OCI-LY3 (cell line): ENCODE measurements around the gene FAM174B.

Experiments used
- H2AFZ ChIP-seq: fragments of 200-600, 300-600 bp; shearing (Covaris generic); 2 replicates; pipeline ENCODE4 v1.6.0; 2014; ENCODE audit warnings: antibody characterized with exemption, low read depth, low read length
- H3K27ac ChIP-seq: fragments of 200-600, 300-600 bp; sonication (generic); 2 replicates; pipeline ENCODE4 v1.5.1; 2014; ENCODE audit warnings: mild to moderate bottlenecking, low read length, moderate library complexity, mixed read lengths
- H3K27me3 ChIP-seq: fragments of 200-600, 300-600 bp; sonication (generic); 2 replicates; pipeline ENCODE4 v1.6.1; 2014; ENCODE audit warnings: low read depth, low read length, mixed read lengths
- H3K36me3 ChIP-seq: fragments of 200-600, 300-600 bp; sonication (generic); replicated peaks from 2 replicates; pipeline ENCODE3; 2014; ENCODE audit warnings: low read depth, low read length, mixed read lengths
- H3K4me1 ChIP-seq: fragments of 300-600, 200-600 bp; sonication (generic); 2 replicates; pipeline ENCODE4 v1.6.1; 2014; ENCODE audit warnings: low read length, mixed read lengths
- H3K4me2 ChIP-seq: fragments of 200-600, 300-600 bp; sonication (generic); 2 replicates; pipeline ENCODE4 v1.6.1; 2014; ENCODE audit warnings: low read length, mixed read lengths
- H3K4me3 ChIP-seq: fragments of 300-600, 200-600 bp; sonication (generic); 2 replicates; pipeline ENCODE4 v1.5.1; 2014; ENCODE audit warnings: antibody characterized with exemption, mild to moderate bottlenecking, low read length, moderate library complexity
- H3K79me2 ChIP-seq: fragments of 300-600, 200-600 bp; shearing (Covaris generic); 2 replicates; pipeline ENCODE4 v1.6.1; 2014; ENCODE audit warnings: mild to moderate bottlenecking, low read length, mixed read lengths
- H3K9ac ChIP-seq: fragments of 300-600, 200-600 bp; shearing (Covaris generic); 2 replicates; pipeline ENCODE4 v1.6.0; 2014; ENCODE audit warnings: mild to moderate bottlenecking, low read length, moderate library complexity
- H3K9me3 ChIP-seq: fragments of 200-600, 300-600 bp; shearing (Covaris generic); 2 replicates; pipeline ENCODE4 v1.6.1; 2014; ENCODE audit warnings: low read length, mixed read lengths; ENCODE audit not compliant: insufficient read depth
- H4K20me1 ChIP-seq: fragments of 200-600, 300-600 bp; sonication (generic); 2 replicates; pipeline ENCODE4 v1.6.1; 2016; ENCODE audit warnings: low read length, mixed read lengths; ENCODE audit not compliant: insufficient read depth
- CTCF ChIP-seq: fragments of 200-600, 300-600 bp; sonication (generic); IDR thresholded peaks from 2 replicates; pipeline ENCODE4 v1.5.1; 2014; ENCODE audit warnings: antibody characterized with exemption, low read length, low read depth
- EZH2phosphoT487 ChIP-seq: fragments of 200-600 bp; shearing (Covaris generic); IDR thresholded peaks from 2 replicates; pipeline ENCODE4 v1.6.1; 2018; ENCODE audit warnings: antibody characterized with exemption, mixed run types, low read depth

The FAM174B gene

GRCh38 chr15:92650256-92650655 lies 5.3 kb downstream of the FAM174B start:
- Histone ChIP-seq H3K9me3 (no peaks in the 10 kb centered on the region), H4K20me1 (no peaks in the 10 kb centered on the region), H3K4me2 (no peak overlapping the region), H3K4me1 (no peaks in the 10 kb centered on the region), H3K36me3 (no peaks in the 10 kb centered on the region), H3K27ac (no peak overlapping the region), H3K9ac (no peak overlapping the region), H3K79me2 (no peaks in the 10 kb centered on the region), H3K4me3 (no peak overlapping the region), H2AFZ (no peak overlapping the region), H3K27me3 (peaks cover 16% of the 10 kb centered on the region)
- TF ChIP-seq CTCF (no peak), EZH2phosphoT487 (no peak)

GRCh38 chr15:92648190-92648875 lies 7.2 kb downstream of the FAM174B start:
- Histone ChIP-seq H2AFZ (no peak overlapping the region), H3K4me3 (no peak overlapping the region), H3K27me3 (peaks cover 19% of the 10 kb centered on the region), H3K4me2 (no peak overlapping the region), H3K79me2 (no peaks in the 10 kb centered on the region), H3K9ac (no peak overlapping the region), H3K9me3 (no peaks in the 10 kb centered on the region), H3K27ac (no peak overlapping the region), H3K36me3 (no peaks in the 10 kb centered on the region), H4K20me1 (no peaks in the 10 kb centered on the region), H3K4me1 (no peaks in the 10 kb centered on the region)
- TF ChIP-seq CTCF (no peak), EZH2phosphoT487 (no peak)

- Histone ChIP-seq H3K9ac (no peak overlapping the region), H2AFZ (no peak overlapping the region), H3K27ac (no peak overlapping the region), H3K9me3 (no peaks in the 10 kb centered on the region), H3K4me3 (no peak overlapping the region), H3K79me2 (no peaks in the 10 kb centered on the region), H3K4me1 (no peaks in the 10 kb centered on the region), H3K27me3 (peaks cover 19% of the 10 kb centered on the region), H3K4me2 (no peak overlapping the region), H4K20me1 (no peaks in the 10 kb centered on the region), H3K36me3 (no peaks in the 10 kb centered on the region)
- TF ChIP-seq EZH2phosphoT487 = no peak
- TF ChIP-seq CTCF = no peak
Measured at GRCh38 chr15:92647467-92648163, 8.0 kb downstream of the FAM174B start.

DNA sequence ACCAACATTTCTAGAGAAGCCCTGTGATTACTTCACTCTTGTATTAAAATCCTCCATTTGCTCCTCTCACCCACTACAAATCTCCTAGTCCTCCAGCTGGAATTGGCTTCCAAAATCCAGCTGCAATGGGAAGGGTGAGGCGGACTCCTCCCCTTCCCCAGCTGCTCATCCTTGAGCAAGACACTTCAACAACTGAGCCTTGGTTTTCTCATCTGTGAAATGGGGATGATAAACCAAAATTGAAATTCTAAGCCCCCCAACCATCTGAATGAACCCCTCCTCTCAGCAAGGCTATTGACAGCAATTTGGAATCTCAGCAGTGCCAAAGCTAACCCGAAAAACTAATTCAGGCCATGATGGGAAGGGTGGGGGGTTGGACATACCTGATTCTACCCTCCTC lies 9.4 kb downstream of the FAM174B start:
- Histone ChIP-seq H3K79me2 (no peaks in the 10 kb centered on the region), H3K4me3 (no peak overlapping the region), H3K27me3 (peaks cover 14% of the 10 kb centered on the region; the same call in 1 of the 2 replicates), H3K4me2 (no peak overlapping the region), H3K27ac (no peak overlapping the region), H3K9me3 (no peaks in the 10 kb centered on the region), H3K4me1 (no peaks in the 10 kb centered on the region), H3K36me3 (no peaks in the 10 kb centered on the region), H3K9ac (no peak overlapping the region), H4K20me1 (no peaks in the 10 kb centered on the region), H2AFZ (no peak overlapping the region)
- TF ChIP-seq EZH2phosphoT487 (no peak), CTCF (no peak)
